Gastroesophageal sphincter (tissue), 4 donors: ENCODE measurements around the gene SNX11. TPM values are rescaled to one million over a fixed set of nuclear protein-coding genes. Genes with fewer than 3 reads are reported as not detected.

ENCODE experiments used
- ATAC-seq: fragments of 150-250 bp; one replicate; pipeline ENCODE4 v1.9.1; 2016; ENCODE audit warnings: mild to moderate bottlenecking, moderate library complexity
- H3K27ac ChIP-seq, 4 donors: fragments of 200-600 bp; sonication (generic) in 3 of 4; 1 replicate in 3 of 4; 2 replicates in 1 of 4; pipeline ENCODE4 v1.5.1; 2016 to 2019
- H3K27me3 ChIP-seq: fragments of 200-600 bp; sonication (generic); one replicate; pipeline ENCODE4 v1.5.1; 2019
- H3K36me3 ChIP-seq, 2 donors: fragments of 200-600 bp; sonication (generic); one replicate each; pipeline ENCODE4 v1.5.1; 2019; ENCODE audit warnings: control low read depth in 1 of 2
- H3K4me1 ChIP-seq, 3 donors: fragments of 200-600 bp; sonication (generic); 1 replicate in 2 of 3; 2 replicates in 1 of 3; pipeline ENCODE4 v1.5.1; 2016 to 2019; ENCODE audit warnings: control low read depth in 2 of 3
- H3K4me3 ChIP-seq, 2 donors: fragments of 200-600 bp; sonication (generic); one replicate each; pipeline ENCODE4 v1.5.1; 2019; ENCODE audit warnings: mild to moderate bottlenecking in 1 of 2, moderate library complexity in 1 of 2
- H3K9me3 ChIP-seq, 3 donors: fragments of 200-600 bp; sonication (generic); one replicate each; pipeline ENCODE4 v1.5.1; 2017 to 2019; ENCODE audit warnings: control low read depth in 2 of 3
- CTCF ChIP-seq, 4 experiments: fragments of 200-600 bp in 2 of 4; fragments of 450-650 bp in 2 of 4; sonication (generic) in 1 of 4; IDR thresholded peaks; one replicate each; pipeline ENCODE4 v1.5.1; 2017 to 2019; ENCODE audit warnings: antibody characterized with exemption in 4 of 4, mild to moderate bottlenecking in 2 of 4, moderate library complexity in 2 of 4
- EP300 ChIP-seq: sonication (generic); formaldehyde crosslinking; IDR thresholded peaks from one replicate; pipeline ENCODE4 v1.6.1; 2017; ENCODE audit warnings: antibody characterized with exemption, mild to moderate bottlenecking
- POLR2A ChIP-seq, 2 donors: fragments of 450-650 bp; IDR thresholded peaks; one replicate each; pipeline ENCODE4 v1.6.1; 2017; ENCODE audit warnings: antibody characterized with exemption in 2 of 2, mild to moderate bottlenecking in 2 of 2, moderate library complexity in 1 of 2
- POLR2AphosphoS5 ChIP-seq: sonication (generic); formaldehyde crosslinking; IDR thresholded peaks from one replicate; pipeline ENCODE4 v1.6.1; 2017; ENCODE audit warnings: antibody characterized with exemption
- WGBS, 2 donors: methylation state at CpG; one replicate each; pipeline ENCODE4 v1.1.5; 2018; ENCODE audit warnings: low coverage in 1 of 2; 5-methylcytosine and 5-hydroxymethylcytosine counted together
- total RNA-seq, 4 donors: library from RNA; depleted of rRNA; stranded (reverse); fragments of >200 nt; gene quantifications; one replicate each; pipeline ENCODE4 v1.1.0, GENCODE V29; 2016

SNX11 gene
- total RNA-seq, 4 donors from 2014 or later = 12.4 to 20.5 (median 16.8) TPM

DNA sequence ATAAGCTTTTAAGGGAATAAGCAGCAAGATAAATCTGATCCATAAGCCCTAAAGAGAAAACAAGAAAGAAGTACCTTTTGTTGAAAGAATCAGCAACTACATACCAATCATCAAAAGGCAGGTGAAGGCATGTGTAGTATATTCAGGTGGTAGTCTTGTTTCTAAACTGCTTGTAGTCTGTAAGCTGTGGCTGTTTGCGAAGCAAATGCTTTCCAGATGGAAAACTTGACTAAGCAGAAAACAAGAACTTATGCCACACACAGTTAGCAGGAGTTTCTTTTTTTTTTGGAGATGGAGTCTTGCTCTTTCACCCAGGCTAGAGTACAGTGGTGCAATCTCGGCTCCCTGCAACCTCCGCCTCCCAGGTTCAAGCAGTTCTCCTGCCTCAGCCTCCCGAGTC is 12.0 kb upstream of the SNX11 start:
- WGBS, 2 donors = 68 to 84% methylated on average over 3 to 4 of the region's 4 CpGs
- no peak overlapping the region for H3K27ac ChIP-seq
- no peaks in the 10 kb centered on the region for H3K9me3 ChIP-seq
- H3K27me3 ChIP-seq = no peaks in the 10 kb centered on the region
- H3K36me3 ChIP-seq = peaks cover 0 to 25% of the 10 kb centered on the region in 2 donors
- TF ChIP-seq CTCF (IDR thresholded peaks at IDR 0.05) (no peak), EP300 (no peak), POLR2AphosphoS5 (no peak), POLR2A (IDR thresholded peaks at IDR 0.05) (no peak)
- peaks cover 0 to 42% (median 6%) of the 10 kb centered on the region in 3 donors for H3K4me1 ChIP-seq
- no peak for ATAC-seq
- no peak overlapping the region for H3K4me3 ChIP-seq

GRCh38 chr17:48100160-48100559 is 7.4 kb upstream of the SNX11 start:
- no peak for TF ChIP-seq POLR2A (IDR thresholded peaks at IDR 0.05)
- TF ChIP-seq CTCF (IDR thresholded peaks at IDR 0.05) = no peak
- H3K27me3 ChIP-seq = no peaks in the 10 kb centered on the region
- no peak for ATAC-seq
- peaks cover 0 to 13% of the 10 kb centered on the region in 2 donors for H3K36me3 ChIP-seq
- 11 to 18% methylated on average over 10 of the region's 10 CpGs for WGBS, 2 donors
- H3K9me3 ChIP-seq = no peaks in the 10 kb centered on the region
- H3K4me1 ChIP-seq = peaks cover 0 to 43% (median 6%) of the 10 kb centered on the region in 3 donors
- peak overlapping the region; percentile 78 to 95 for H3K4me3 ChIP-seq
- H3K27ac ChIP-seq = peak overlapping the region in 3 of 4 donors; percentile 94 to 98 (median 96)

DNA sequence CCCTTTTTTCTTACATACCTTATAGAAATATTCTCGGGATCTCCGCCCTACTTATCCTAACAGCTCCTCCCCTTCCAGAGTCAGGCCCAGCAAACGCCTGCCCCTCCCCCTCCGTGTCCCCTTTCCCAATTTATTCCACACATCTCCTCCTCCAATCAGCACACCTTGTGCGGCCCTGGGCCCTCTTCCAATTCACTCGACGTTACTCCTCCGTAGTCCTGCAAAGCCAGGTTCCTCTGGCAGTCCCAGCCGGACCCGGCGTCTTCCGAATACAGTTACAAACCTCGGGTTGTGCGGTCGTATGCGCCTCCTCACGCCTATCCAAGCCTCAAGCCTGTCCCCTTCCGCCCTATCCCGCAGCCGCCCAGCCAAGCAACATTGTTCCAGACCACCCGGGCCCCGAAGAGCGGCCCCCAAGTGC is 7.0 kb upstream of the SNX11 start:
- 0 to 1% methylated on average over 17 to 23 of the region's 23 CpGs for WGBS, 2 donors
- H3K36me3 ChIP-seq = peaks cover 0 to 8% of the 10 kb centered on the region in 2 donors
- no peaks in the 10 kb centered on the region for H3K9me3 ChIP-seq
- no peaks in the 10 kb centered on the region for H3K27me3 ChIP-seq
- TF ChIP-seq POLR2AphosphoS5 = no peak
- TF ChIP-seq CTCF (IDR thresholded peaks at IDR 0.05) = no peak
- TF ChIP-seq EP300 = no peak
- TF ChIP-seq POLR2A (IDR thresholded peaks at IDR 0.05) = no peak
- H3K4me1 ChIP-seq = peaks cover 0 to 43% (median 6%) of the 10 kb centered on the region in 3 donors
- H3K27ac ChIP-seq = peak overlapping the region; percentile 72 to 98 (median 95)
- peak; percentile 26 for ATAC-seq
- H3K4me3 ChIP-seq = peak overlapping the region; percentile 78 to 95

GRCh38 chr17:48101012-48101720 is 6.4 kb upstream of the SNX11 start, which contains the start of gene CBX1:
CBX1 (minus strand) TSS chr17:48101478; CDS start chr17:48077004, 24,474 bp downstream.
- Histone ChIP-seq H3K36me3 (peaks cover 0 to 5% of the 10 kb centered on the region in 2 donors), H3K27me3 (no peaks in the 10 kb centered on the region), H3K4me1 (peaks cover 0 to 43% (median 6%) of the 10 kb centered on the region in 3 donors), H3K9me3 (no peaks in the 10 kb centered on the region), H3K27ac (peak within 1 kb of the TSS; percentile 72 to 98 (median 95)), H3K4me3 (peak within 1 kb of the TSS; percentile 78 to 95)
- 0% methylated on average over 1 of the region's 79 CpGs; no CpG with 5 or more reads in 1 of the 2 donors for WGBS, 2 donors
- TF ChIP-seq POLR2AphosphoS5 (peak; percentile 63), POLR2A (IDR thresholded peaks at IDR 0.05) (peak; percentile 56 to 59), CTCF (IDR thresholded peaks at IDR 0.05) (no peak)
- ATAC-seq = peak; percentile 97
